Head of caudate nucleus (tissue), 42 donors: ENCODE measurements around the gene RAB12.

ENCODE experiments used
- DNase-seq, 42 donors: peaks; one replicate each; pipeline versions ENCODE4 v3.0.0 to v3.0.0-alpha.2; 2020 to 2021; ENCODE audit warnings: mixed read lengths in 7 of 42
- intact Hi-C: fragments of 100-400 bp; cut with DNase I; formaldehyde crosslinking; loops from one replicate; pipeline ENCODE4 v1.15.0; 2022

Gene RAB12

DNA sequence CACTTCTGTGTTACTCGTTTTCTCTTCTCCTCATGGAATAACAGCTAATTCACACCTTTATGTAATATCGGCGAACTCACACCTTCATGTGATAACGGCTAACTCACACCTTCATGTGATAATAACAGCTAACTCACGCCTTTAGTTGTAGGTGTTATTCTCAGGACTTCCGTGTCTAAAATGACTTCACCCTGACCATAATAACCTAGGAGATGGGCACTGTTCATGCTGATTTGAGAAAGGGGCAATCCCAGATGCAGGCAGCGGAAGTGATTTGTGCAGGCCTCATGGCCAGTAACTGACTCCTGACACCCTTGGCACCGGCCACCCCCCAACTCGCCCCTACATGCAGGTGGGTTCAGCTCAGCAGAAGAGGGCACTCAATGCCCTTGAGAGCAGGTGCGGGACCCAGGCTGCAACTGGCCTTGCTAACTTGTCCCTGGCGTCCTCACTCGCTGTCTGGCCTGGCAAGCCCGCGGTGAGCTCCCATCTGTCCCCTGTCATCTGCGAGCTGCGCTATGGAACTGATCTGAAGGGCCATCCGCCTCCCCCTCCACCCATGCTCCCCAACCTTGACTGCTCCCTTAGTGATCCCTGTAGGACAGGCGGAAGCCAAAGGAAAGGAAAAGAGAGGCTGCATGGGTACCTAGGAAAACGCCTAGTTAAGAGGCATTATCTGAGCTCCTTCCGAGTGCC, 53.5 kb downstream of the RAB12 start:
- intact Hi-C loops = loop anchor here (2.0 kb wide), 1 partner anchor 34 kb away; no protein-coding TSS in a partner anchor
- no peak for DNase-seq

DNA sequence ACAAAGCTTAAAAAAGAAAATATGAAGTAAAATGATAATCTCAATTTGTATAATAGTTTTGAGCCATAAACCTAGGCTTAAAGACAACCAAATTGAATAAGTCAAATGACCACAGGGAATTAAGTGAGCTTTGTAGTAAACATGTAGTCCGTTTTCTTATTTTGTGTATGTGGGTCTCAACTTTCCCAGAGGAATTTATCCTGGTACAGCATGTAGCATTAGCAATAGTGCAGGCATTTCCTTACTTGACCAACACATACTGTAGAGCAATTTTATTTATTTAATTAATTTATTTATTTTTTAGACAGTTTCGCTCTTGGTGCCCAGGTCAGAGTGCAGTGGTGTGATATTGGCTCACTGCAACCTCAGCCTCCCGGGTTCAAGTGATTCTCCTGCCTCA, 58.6 kb downstream of the RAB12 start:
- intact Hi-C loops = no loop called here
- no peak for DNase-seq

- intact Hi-C loops = no loop called here
- DNase-seq = no peak
These were observed 59.1 kb downstream of the RAB12 start for GRCh38 chr18:8668381-8668780.

GRCh38 chr18:8669571-8669970, 60.3 kb downstream of the RAB12 start:
- intact Hi-C loops = no loop called here
- no peak for DNase-seq

- intact Hi-C loops = no loop called here
- no peak for DNase-seq
These were observed 64.3 kb downstream of the RAB12 start for GRCh38 chr18:8673256-8674209.

- intact Hi-C loops = no loop called here
- DNase-seq = no peak
These were observed 65.8 kb downstream of the RAB12 start for GRCh38 chr18:8675057-8675456.

DNA sequence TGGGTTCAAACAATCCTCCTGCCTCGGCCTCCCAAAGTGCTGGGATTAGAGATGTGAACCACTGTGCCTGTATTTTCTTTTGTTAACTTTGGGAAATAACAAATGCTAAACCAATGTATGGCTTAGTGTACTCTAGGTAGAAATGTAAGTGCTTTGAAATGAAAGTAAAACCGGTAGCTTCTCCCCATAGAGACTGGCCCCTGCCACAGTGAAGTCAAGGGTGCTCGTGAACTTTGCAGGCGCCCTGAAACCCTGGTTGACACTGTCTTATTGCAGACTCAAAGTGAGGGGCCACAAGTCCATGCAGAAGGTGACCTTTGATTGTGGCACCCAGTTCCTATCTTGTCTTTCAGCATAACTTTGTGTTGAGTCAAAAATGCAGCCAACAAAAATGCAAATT, 72.0 kb downstream of the RAB12 start:
- intact Hi-C loops = no loop called here
- DNase-seq = no peak

GRCh38 chr18:8684577-8684976, 75.3 kb downstream of the RAB12 start:
- DNase-seq = no peak
- intact Hi-C loops = no loop called here

- intact Hi-C loops = no loop called here
These were observed 76.1 kb downstream of the RAB12 start for GRCh38 chr18:8685141-8685913.

DNA sequence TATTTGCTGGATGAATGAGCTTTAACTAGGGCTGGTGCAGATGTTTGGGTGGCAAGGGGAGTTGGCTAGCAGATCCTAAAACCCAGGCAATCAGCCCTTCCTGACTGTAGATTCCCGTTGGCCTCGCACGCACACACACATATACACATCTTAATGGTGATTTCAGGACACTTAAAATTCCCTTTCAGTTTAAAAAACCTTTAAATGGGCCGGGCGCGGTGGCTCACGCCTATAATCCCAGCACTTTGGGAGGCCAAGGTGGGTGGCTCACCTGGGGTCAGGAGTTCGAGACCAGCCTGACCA, 76.6 kb downstream of the RAB12 start:
- intact Hi-C loops = no loop called here
- DNase-seq = no peak

More at GRCh38 chr18:8685141-8685913, 76.1 kb downstream of the RAB12 start:
- peak in 1 of 42 donors; percentile 48 for DNase-seq

GRCh38 chr18:8686611-8687010, 77.4 kb downstream of the RAB12 start:
- no peak for DNase-seq
- intact Hi-C loops = no loop called here

- intact Hi-C loops = no loop called here
- no peak for DNase-seq
These were observed 79.1 kb downstream of the RAB12 start for GRCh38 chr18:8688216-8688800.

DNA sequence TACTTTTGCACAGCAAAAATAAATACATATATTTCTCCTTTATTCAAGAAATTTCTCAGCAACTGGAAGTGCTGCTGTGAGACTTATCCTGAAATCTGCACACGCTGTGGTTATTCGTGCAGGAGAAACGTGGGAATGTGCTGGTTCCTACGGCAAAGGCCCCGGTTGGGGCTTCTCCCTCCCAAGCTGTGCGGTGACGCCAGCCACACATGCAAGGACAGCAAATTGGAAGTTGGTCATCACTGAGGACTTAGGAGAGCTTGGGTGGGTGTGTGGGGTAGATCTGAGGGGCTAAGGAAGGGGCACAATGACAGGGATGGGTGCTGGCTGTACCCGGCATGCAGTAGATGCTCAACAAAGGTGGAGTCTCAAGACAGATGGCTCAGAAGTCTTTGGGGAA, 79.6 kb downstream of the RAB12 start:
- intact Hi-C loops = no loop called here
- no peak for DNase-seq
